ENCODE measurements around the gene EXOC1L.

GRCh38 chr4:55880652-55881280 is 61.2 kb downstream of the EXOC1L start:
- TF ChIP-seq BCL3 (IDR thresholded peaks at IDR 0.05) (no peak), CTCF (IDR thresholded peaks at IDR 0.05) (no peak), RFX5 (IDR thresholded peaks at IDR 0.05) (no peak)

All from A549 (cell line).